HEK293 (cell line): ENCODE measurements around the gene ATP1A3.

Experiments
- HOXC10 ChIP-seq: sonication (generic); formaldehyde crosslinking; IDR thresholded peaks from 2 replicates; pipeline ENCODE4 v1.8.1; 2023; ENCODE audit warnings: mild to moderate bottlenecking, missing genetic modification reagents
- KLF7 ChIP-seq: fragments of 450-650 bp; formaldehyde crosslinking; IDR thresholded peaks from 2 replicates; pipeline ENCODE4 v1.5.1; 2016; ENCODE audit warnings: missing biosample characterization, missing genetic modification characterization, borderline replicate concordance
- KLF8 ChIP-seq: fragments of 450-650 bp; formaldehyde crosslinking; IDR thresholded peaks from 2 replicates; pipeline ENCODE4 v1.5.1; 2016; ENCODE audit warnings: missing biosample characterization, missing genetic modification characterization
- KLF9 ChIP-seq: fragments of 450-650 bp; formaldehyde crosslinking; IDR thresholded peaks from 2 replicates; pipeline ENCODE4 v1.5.1; 2016; ENCODE audit warnings: missing biosample characterization, missing genetic modification characterization, low read depth
- REST ChIP-seq: fragments of 450-650 bp; formaldehyde crosslinking; IDR thresholded peaks from 2 replicates; pipeline ENCODE4 v1.5.1; 2016; ENCODE audit warnings: missing biosample characterization, missing genetic modification characterization
- SP2 ChIP-seq: fragments of 450-650 bp; formaldehyde crosslinking; IDR thresholded peaks from 2 replicates; pipeline ENCODE4 v1.5.1; 2016; ENCODE audit warnings: missing biosample characterization, missing genetic modification characterization
- ZBTB11 ChIP-seq: fragments of 450-650 bp; formaldehyde crosslinking; conservative IDR thresholded peaks from 2 replicates; pipeline ENCODE4 v1.5.1; 2016; ENCODE audit warnings: low read depth, missing biosample characterization, missing genetic modification characterization
- ZEB2 ChIP-seq: fragments of 450-650 bp; formaldehyde crosslinking; IDR thresholded peaks from 2 replicates; pipeline ENCODE4 v1.5.1; 2016; ENCODE audit warnings: missing biosample characterization, missing genetic modification characterization
- ZNF155 ChIP-seq: fragments of 450-650 bp; formaldehyde crosslinking; IDR thresholded peaks from 2 replicates; pipeline ENCODE4 v1.5.1; 2016; ENCODE audit warnings: missing biosample characterization, missing genetic modification characterization
- ZNF2 ChIP-seq: fragments of 450-650 bp; formaldehyde crosslinking; IDR thresholded peaks from 2 replicates; pipeline ENCODE4 v1.5.1; 2016; ENCODE audit warnings: missing biosample characterization, missing genetic modification characterization
- ZNF274 ChIP-seq, 2 experiments: fragments of 200-500 bp in 1 of 2; fragments of 450-650 bp in 1 of 2; sonication (Bioruptor generic) in 1 of 2; formaldehyde crosslinking in 1 of 2; IDR thresholded peaks; 2 replicates each; pipeline versions ENCODE4 v1.5.1 to v1.6.1; 2014 to 2016; ENCODE audit warnings: borderline replicate concordance in 1 of 2, inconsistent platforms in 1 of 2, low read length in 1 of 2, missing biosample characterization in 1 of 2, missing genetic modification characterization in 1 of 2
- ZNF302 ChIP-seq: fragments of 450-650 bp; formaldehyde crosslinking; IDR thresholded peaks from 2 replicates; pipeline ENCODE4 v1.5.1; 2016; ENCODE audit warnings: missing biosample characterization, missing genetic modification characterization, low read depth
- ZNF350 ChIP-seq: fragments of 450-650 bp; formaldehyde crosslinking; IDR thresholded peaks from 2 replicates; pipeline ENCODE4 v1.5.0; 2017; ENCODE audit warnings: missing biosample characterization, mild to moderate bottlenecking, missing genetic modification characterization
- ZNF394 ChIP-seq: fragments of 450-650 bp; formaldehyde crosslinking; IDR thresholded peaks from 2 replicates; pipeline ENCODE4 v1.5.1; 2016; ENCODE audit warnings: missing biosample characterization, missing genetic modification characterization, mild to moderate bottlenecking, moderate library complexity, borderline replicate concordance
- ZNF629 ChIP-seq: fragments of 450-650 bp; formaldehyde crosslinking; IDR thresholded peaks from 2 replicates; pipeline ENCODE4 v1.5.1; 2017; ENCODE audit warnings: missing biosample characterization, missing genetic modification characterization
- ZNF654 ChIP-seq: fragments of 450-650 bp; formaldehyde crosslinking; IDR thresholded peaks from 2 replicates; pipeline ENCODE4 v1.5.1; 2016; ENCODE audit warnings: low read depth, missing biosample characterization, missing genetic modification characterization
- ZNF660 ChIP-seq: fragments of 450-650 bp; IDR thresholded peaks from 2 replicates; pipeline ENCODE4 v1.5.1; 2018; ENCODE audit warnings: missing biosample characterization, mild to moderate bottlenecking, missing genetic modification characterization
- ZNF76 ChIP-seq: fragments of 450-650 bp; formaldehyde crosslinking; IDR thresholded peaks from 2 replicates; pipeline ENCODE4; 2016; ENCODE audit warnings: low read depth, missing biosample characterization, missing genetic modification characterization, borderline replicate concordance
- ZSCAN23 ChIP-seq: fragments of 450-650 bp; formaldehyde crosslinking; IDR thresholded peaks from 2 replicates; pipeline ENCODE4 v1.5.1; 2016; ENCODE audit warnings: missing biosample characterization, missing genetic modification characterization
- ZXDB ChIP-seq: fragments of 450-650 bp; formaldehyde crosslinking; IDR thresholded peaks from 2 replicates; pipeline ENCODE4 v1.5.1; 2016; ENCODE audit warnings: missing biosample characterization, missing genetic modification characterization
- TF ChIP-seq, protein P1 (sequence below): fragments of 450-650 bp; formaldehyde crosslinking; optimal IDR thresholded peaks from 2 replicates; pipeline ENCODE3; 2016; ENCODE audit warnings: missing biosample characterization, mild to moderate bottlenecking, missing genetic modification characterization
- TF ChIP-seq, protein P2 (sequence below): fragments of 450-650 bp; formaldehyde crosslinking; IDR thresholded peaks from 2 replicates; pipeline ENCODE4 v1.5.1; 2017; ENCODE audit warnings: missing biosample characterization, missing genetic modification characterization
- TF ChIP-seq, protein P3 (sequence below): fragments of 450-650 bp; formaldehyde crosslinking; IDR thresholded peaks from 2 replicates; pipeline ENCODE4 v1.5.1; 2016; ENCODE audit warnings: missing biosample characterization, missing genetic modification characterization

Gene ATP1A3

GRCh38 chr19:41959056-41960053 is 34.7 kb downstream of the ATP1A3 start, which contains the start of gene RABAC1 (continued):
- TF ChIP-seq, protein P1, sequence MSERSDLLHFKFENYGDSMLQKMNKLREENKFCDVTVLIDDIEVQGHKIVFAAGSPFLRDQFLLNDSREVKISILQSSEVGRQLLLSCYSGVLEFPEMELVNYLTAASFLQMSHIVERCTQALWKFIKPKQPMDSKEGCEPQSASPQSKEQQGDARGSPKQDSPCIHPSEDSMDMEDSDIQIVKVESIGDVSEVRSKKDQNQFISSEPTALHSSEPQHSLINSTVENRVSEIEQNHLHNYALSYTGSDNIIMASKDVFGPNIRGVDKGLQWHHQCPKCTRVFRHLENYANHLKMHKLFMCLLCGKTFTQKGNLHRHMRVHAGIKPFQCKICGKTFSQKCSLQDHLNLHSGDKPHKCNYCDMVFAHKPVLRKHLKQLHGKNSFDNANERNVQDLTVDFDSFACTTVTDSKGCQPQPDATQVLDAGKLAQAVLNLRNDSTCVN (tag by site-specific recombination), result peak; percentile 52
- no peak for TF ChIP-seq ZNF350
- TF ChIP-seq HOXC10 (CRISPR knock-in tag), result no peak
- TF ChIP-seq, protein P2, sequence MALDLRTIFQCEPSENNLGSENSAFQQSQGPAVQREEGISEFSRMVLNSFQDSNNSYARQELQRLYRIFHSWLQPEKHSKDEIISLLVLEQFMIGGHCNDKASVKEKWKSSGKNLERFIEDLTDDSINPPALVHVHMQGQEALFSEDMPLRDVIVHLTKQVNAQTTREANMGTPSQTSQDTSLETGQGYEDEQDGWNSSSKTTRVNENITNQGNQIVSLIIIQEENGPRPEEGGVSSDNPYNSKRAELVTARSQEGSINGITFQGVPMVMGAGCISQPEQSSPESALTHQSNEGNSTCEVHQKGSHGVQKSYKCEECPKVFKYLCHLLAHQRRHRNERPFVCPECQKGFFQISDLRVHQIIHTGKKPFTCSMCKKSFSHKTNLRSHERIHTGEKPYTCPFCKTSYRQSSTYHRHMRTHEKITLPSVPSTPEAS (tag by site-specific recombination), result no peak
- peak; percentile 99 for TF ChIP-seq KLF8 (tag by site-specific recombination)
- peak; percentile 72 for TF ChIP-seq ZXDB (tag by site-specific recombination)
- peak; percentile 66 for TF ChIP-seq KLF9 (tag by site-specific recombination)
- TF ChIP-seq KLF7 (tag by site-specific recombination), result peak; percentile 99
- no peak for TF ChIP-seq ZNF155 (tag by site-specific recombination)
- peak; percentile 23; the same call in 1 of the 2 replicates for TF ChIP-seq ZBTB11 (tag by site-specific recombination)
- TF ChIP-seq ZNF394 (tag by site-specific recombination), result peak; percentile 55; the same call in 1 of the 2 replicates
- TF ChIP-seq, protein P3, sequence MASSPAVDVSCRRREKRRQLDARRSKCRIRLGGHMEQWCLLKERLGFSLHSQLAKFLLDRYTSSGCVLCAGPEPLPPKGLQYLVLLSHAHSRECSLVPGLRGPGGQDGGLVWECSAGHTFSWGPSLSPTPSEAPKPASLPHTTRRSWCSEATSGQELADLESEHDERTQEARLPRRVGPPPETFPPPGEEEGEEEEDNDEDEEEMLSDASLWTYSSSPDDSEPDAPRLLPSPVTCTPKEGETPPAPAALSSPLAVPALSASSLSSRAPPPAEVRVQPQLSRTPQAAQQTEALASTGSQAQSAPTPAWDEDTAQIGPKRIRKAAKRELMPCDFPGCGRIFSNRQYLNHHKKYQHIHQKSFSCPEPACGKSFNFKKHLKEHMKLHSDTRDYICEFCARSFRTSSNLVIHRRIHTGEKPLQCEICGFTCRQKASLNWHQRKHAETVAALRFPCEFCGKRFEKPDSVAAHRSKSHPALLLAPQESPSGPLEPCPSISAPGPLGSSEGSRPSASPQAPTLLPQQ, result peak; percentile 71; the same call in 1 of the 2 replicates
- TF ChIP-seq ZNF2 (tag by site-specific recombination), result 0 out of 2 replicates have a peak, but pooled peaks have one; percentile 44
- TF ChIP-seq ZNF302 (tag by site-specific recombination), result no peak
- peak; percentile 66 for TF ChIP-seq ZNF629 (tag by site-specific recombination)
- peak; percentile 63 for TF ChIP-seq SP2 (tag by site-specific recombination)
- no peak; the same call in 1 of the 2 replicates for TF ChIP-seq ZNF654 (tag by site-specific recombination)
- no peak for TF ChIP-seq ZNF274 (IDR thresholded peaks at IDR 0.05; ENCODE audit: low read length)
- TF ChIP-seq ZNF274 (tag by site-specific recombination; IDR thresholded peaks at IDR 0.05; ENCODE audit: borderline replicate concordance), result no peak
- peak; percentile 87 for TF ChIP-seq ZEB2 (tag by site-specific recombination)
- TF ChIP-seq REST (tag by site-specific recombination), result peak; percentile 9; the same call in 1 of the 2 replicates
- no peak for TF ChIP-seq ZSCAN23 (tag by site-specific recombination)
- peak; percentile 99 for TF ChIP-seq ZNF76 (tag by site-specific recombination)
- peak; percentile 36; the same call in 1 of the 2 replicates for TF ChIP-seq ZNF660 (tag by site-specific recombination)
